SK-N-SH treated with all-trans-retinoic acid at 6 μM for 48 hours (cell line): ENCODE measurements around the gene CYSRT1.

Experiments used
- BACH2 ChIP-seq: fragments of 250-450 bp; sonication (Bioruptor Pico); IDR thresholded peaks from 2 replicates; pipeline ENCODE4 v1.9.0; 2021; ENCODE audit warnings: mild to moderate bottlenecking, borderline replicate concordance
- ESRRG ChIP-seq: fragments of 250-450 bp; sonication (Bioruptor Pico); IDR thresholded peaks from 2 replicates; pipeline ENCODE4 v1.6.1; 2021; ENCODE audit warnings: mild to moderate bottlenecking
- PATZ1 ChIP-seq: fragments of 250-450 bp; sonication (Bioruptor Pico); IDR thresholded peaks from 2 replicates; pipeline ENCODE4 v1.8.0; 2020; ENCODE audit warnings: mild to moderate bottlenecking, moderate library complexity, borderline replicate concordance
- TCF4 ChIP-seq: fragments of 250-450 bp; sonication (Bioruptor Pico); IDR thresholded peaks from 2 replicates; pipeline ENCODE4 v1.8.0; 2021; ENCODE audit warnings: mild to moderate bottlenecking, moderate library complexity, borderline replicate concordance
- ZC3H10 ChIP-seq: fragments of 250-450 bp; sonication (Bioruptor Pico); IDR thresholded peaks from 2 replicates; pipeline ENCODE4 v1.5.1; 2021; ENCODE audit warnings: mild to moderate bottlenecking, moderate library complexity
- ZFP30 ChIP-seq: fragments of 450-650 bp; formaldehyde crosslinking; IDR thresholded peaks from 2 replicates; pipeline ENCODE4 v1.5.0; 2022; ENCODE audit warnings: mild to moderate bottlenecking, moderate library complexity
- ZNF565 ChIP-seq: fragments of 450-650 bp; formaldehyde crosslinking; conservative IDR thresholded peaks from 2 replicates; pipeline ENCODE4 v1.5.0; 2020; ENCODE audit warnings: low read depth, mild to moderate bottlenecking, moderate library complexity
- ZNF70 ChIP-seq: fragments of 450-650 bp; formaldehyde crosslinking; IDR thresholded peaks from 2 replicates; pipeline ENCODE4 v1.5.0; 2020; ENCODE audit warnings: mild to moderate bottlenecking, moderate library complexity
- ZNF8 ChIP-seq: fragments of 450-650 bp; formaldehyde crosslinking; IDR thresholded peaks from 2 replicates; pipeline ENCODE4 v1.5.0; 2020; ENCODE audit warnings: mild to moderate bottlenecking, moderate library complexity
- TF ChIP-seq, protein P1 (sequence below): fragments of 250-450 bp; sonication (Bioruptor Pico); IDR thresholded peaks from 2 replicates; pipeline ENCODE4 v1.5.0; 2020; ENCODE audit warnings: mild to moderate bottlenecking, moderate library complexity

- TF ChIP-seq BACH2 (CRISPR knock-in tag) (no peak), PATZ1 (CRISPR knock-in tag) (no peak), ZFP30 (CRISPR knock-in tag) (no peak), ZC3H10 (CRISPR knock-in tag) (no peak), ZNF565 (CRISPR knock-in tag) (no peak), ESRRG (no peak), ZNF70 (CRISPR knock-in tag) (no peak), ZNF8 (CRISPR knock-in tag) (no peak), TCF4 (CRISPR knock-in tag) (no peak)
- TF ChIP-seq, protein P1, sequence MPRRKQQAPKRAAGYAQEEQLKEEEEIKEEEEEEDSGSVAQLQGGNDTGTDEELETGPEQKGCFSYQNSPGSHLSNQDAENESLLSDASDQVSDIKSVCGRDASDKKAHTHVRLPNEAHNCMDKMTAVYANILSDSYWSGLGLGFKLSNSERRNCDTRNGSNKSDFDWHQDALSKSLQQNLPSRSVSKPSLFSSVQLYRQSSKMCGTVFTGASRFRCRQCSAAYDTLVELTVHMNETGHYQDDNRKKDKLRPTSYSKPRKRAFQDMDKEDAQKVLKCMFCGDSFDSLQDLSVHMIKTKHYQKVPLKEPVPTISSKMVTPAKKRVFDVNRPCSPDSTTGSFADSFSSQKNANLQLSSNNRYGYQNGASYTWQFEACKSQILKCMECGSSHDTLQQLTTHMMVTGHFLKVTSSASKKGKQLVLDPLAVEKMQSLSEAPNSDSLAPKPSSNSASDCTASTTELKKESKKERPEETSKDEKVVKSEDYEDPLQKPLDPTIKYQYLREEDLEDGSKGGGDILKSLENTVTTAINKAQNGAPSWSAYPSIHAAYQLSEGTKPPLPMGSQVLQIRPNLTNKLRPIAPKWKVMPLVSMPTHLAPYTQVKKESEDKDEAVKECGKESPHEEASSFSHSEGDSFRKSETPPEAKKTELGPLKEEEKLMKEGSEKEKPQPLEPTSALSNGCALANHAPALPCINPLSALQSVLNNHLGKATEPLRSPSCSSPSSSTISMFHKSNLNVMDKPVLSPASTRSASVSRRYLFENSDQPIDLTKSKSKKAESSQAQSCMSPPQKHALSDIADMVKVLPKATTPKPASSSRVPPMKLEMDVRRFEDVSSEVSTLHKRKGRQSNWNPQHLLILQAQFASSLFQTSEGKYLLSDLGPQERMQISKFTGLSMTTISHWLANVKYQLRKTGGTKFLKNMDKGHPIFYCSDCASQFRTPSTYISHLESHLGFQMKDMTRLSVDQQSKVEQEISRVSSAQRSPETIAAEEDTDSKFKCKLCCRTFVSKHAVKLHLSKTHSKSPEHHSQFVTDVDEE (CRISPR knock-in tag): no peak
Measured at GRCh38 chr9:137221506-137222111, 3.4 kb upstream of the CYSRT1 start.
